ENCODE data around the gene F7.

F7 gene

GRCh38 chr13:113112893-113113845 is 7.6 kb downstream of the F7 start:
- H3K9ac ChIP-seq (ENCODE audit: low read length), result no peak overlapping the region
- no peaks in the 10 kb centered on the region for H3K36me3 ChIP-seq (ENCODE audit: control insufficient read depth in 1 of 2, insufficient read depth in 2 of 2, low read depth in 1 of 2, low read length in 2 of 2)
- H2AK5ac ChIP-seq (ENCODE audit: low read length, severe bottlenecking), result no peak overlapping the region
- no peak overlapping the region for H2BK120ac ChIP-seq (ENCODE audit: low read depth, low read length)
- H3K4me1 ChIP-seq (ENCODE audit: control insufficient read depth, insufficient read depth, low read depth, low read length), result peaks cover 10% of the 10 kb centered on the region
- no peak overlapping the region for H3K14ac ChIP-seq (ENCODE audit: low read length in 2 of 2)
- H2BK5ac ChIP-seq (ENCODE audit: low read depth, low read length, poor library complexity, severe bottlenecking), result no peak overlapping the region
- no peaks in the 10 kb centered on the region for H3K9me3 ChIP-seq (ENCODE audit: control insufficient read depth, low read length)
- peaks cover 29 to 64% of the 10 kb centered on the region in 2 experiments for H3K27me3 ChIP-seq (ENCODE audit: control insufficient read depth in 1 of 2, insufficient read depth in 1 of 2, low read length in 2 of 2)
- H3K4ac ChIP-seq (ENCODE audit: low read depth in 1 of 2, low read length in 2 of 2), result no peak overlapping the region
- no peak overlapping the region for H4K91ac ChIP-seq (ENCODE audit: low read length)
- H3K27ac ChIP-seq (ENCODE audit: low read length, poor library complexity, severe bottlenecking), result no peak overlapping the region
- H3K23ac ChIP-seq (ENCODE audit: low read length in 2 of 2), result no peak overlapping the region
- 83% methylated on average over 9 of the region's 9 CpGs for WGBS
- no peak for DNase-seq
- H2BK12ac ChIP-seq (ENCODE audit: low read length in 2 of 2), result no peak overlapping the region
- H2AFZ ChIP-seq (ENCODE audit: low read depth, low read length), result no peak overlapping the region
- H3K4me2 ChIP-seq (ENCODE audit: low read length, poor library complexity, severe bottlenecking), result no peak overlapping the region
- H2BK15ac ChIP-seq (ENCODE audit: low read depth, poor library complexity, severe bottlenecking), result no peak overlapping the region
- H3K4me3 ChIP-seq (ENCODE audit: insufficient read depth in 1 of 2, low read depth in 1 of 2, low read length in 2 of 2), result no peak overlapping the region
- H4K8ac ChIP-seq (ENCODE audit: low read length), result no peak overlapping the region
- no peaks in the 10 kb centered on the region for H3K79me1 ChIP-seq (replicated peaks; ENCODE audit: low read length, poor library complexity, severe bottlenecking)
- no peak overlapping the region for H3K18ac ChIP-seq (ENCODE audit: low read depth in 1 of 2, low read length in 2 of 2)

GRCh38 chr13:113113846-113114271 is 8.3 kb downstream of the F7 start:
- Histone ChIP-seq H3K79me1 (replicated peaks; ENCODE audit: low read length, poor library complexity, severe bottlenecking) (no peaks in the 10 kb centered on the region), H3K4me2 (ENCODE audit: low read length, poor library complexity, severe bottlenecking) (no peak overlapping the region), H4K8ac (ENCODE audit: low read length) (no peak overlapping the region), H3K4me3 (ENCODE audit: insufficient read depth in 1 of 2, low read depth in 1 of 2, low read length in 2 of 2) (no peak overlapping the region), H3K36me3 (ENCODE audit: control insufficient read depth in 1 of 2, insufficient read depth in 2 of 2, low read depth in 1 of 2, low read length in 2 of 2) (no peaks in the 10 kb centered on the region), H2AK5ac (ENCODE audit: low read length, severe bottlenecking) (no peak overlapping the region), H3K9ac (ENCODE audit: low read length) (no peak overlapping the region), H3K27ac (ENCODE audit: low read length, poor library complexity, severe bottlenecking) (no peak overlapping the region), H3K27me3 (ENCODE audit: control insufficient read depth in 1 of 2, insufficient read depth in 1 of 2, low read length in 2 of 2) (peaks cover 29 to 71% of the 10 kb centered on the region in 2 experiments), H4K91ac (ENCODE audit: low read length) (no peak overlapping the region), H3K18ac (ENCODE audit: low read depth in 1 of 2, low read length in 2 of 2) (no peak overlapping the region), H2AFZ (ENCODE audit: low read depth, low read length) (no peak overlapping the region), H2BK15ac (ENCODE audit: low read depth, poor library complexity, severe bottlenecking) (no peak overlapping the region), H3K9me3 (ENCODE audit: control insufficient read depth, low read length) (no peaks in the 10 kb centered on the region), H3K23ac (ENCODE audit: low read length in 2 of 2) (no peak overlapping the region), H2BK120ac (ENCODE audit: low read depth, low read length) (no peak overlapping the region), H3K4ac (ENCODE audit: low read depth in 1 of 2, low read length in 2 of 2) (no peak overlapping the region), H3K4me1 (ENCODE audit: control insufficient read depth, insufficient read depth, low read depth, low read length) (peaks cover 10% of the 10 kb centered on the region), H3K14ac (ENCODE audit: low read length in 2 of 2) (no peak overlapping the region), H2BK5ac (ENCODE audit: low read depth, low read length, poor library complexity, severe bottlenecking) (no peak overlapping the region), H2BK12ac (ENCODE audit: low read length in 2 of 2) (no peak overlapping the region)
- DNase-seq, result no peak
- 89% methylated on average over 8 of the region's 8 CpGs for WGBS

DNA sequence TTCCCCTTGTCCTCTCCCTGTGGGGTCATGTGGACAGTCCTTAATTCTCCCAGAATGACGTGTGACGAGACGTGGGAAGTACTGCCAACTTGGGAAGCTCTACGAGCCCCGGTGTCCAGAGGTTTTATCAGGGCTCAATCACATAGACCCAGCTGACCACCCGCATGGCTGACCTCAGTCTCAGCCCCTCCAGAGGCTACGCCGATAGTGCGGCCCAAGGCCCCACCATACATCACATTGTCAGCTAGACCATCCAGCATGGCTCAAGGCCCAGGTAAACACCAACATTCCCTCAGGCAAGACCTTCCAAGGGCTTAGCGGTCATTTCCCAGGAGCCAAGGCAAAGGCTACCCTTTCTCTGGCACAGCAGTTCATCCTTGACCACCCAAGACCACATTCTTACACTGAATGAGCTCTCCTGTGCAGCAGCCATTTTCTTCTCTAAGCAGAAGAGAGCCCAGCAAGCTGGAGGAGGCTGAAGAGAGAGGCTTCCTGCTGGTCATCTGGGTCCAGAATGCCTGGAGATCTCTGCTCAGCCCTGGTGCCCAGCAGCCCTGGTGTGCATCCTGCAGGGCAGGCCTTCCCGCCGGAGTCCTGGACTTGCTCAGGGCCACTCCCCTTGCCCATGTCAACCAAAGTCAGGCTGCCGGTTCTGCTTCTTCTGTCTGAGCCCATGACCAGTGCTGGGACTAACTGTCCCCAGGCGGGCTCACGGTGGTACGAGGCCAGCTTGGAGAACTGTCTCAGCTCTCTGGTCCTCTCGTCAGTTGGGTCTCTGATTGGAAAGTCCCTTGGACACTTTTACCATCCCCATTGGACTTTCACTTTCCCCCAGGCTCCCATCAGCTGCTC is 9.1 kb downstream of the F7 start:
- H3K18ac ChIP-seq (ENCODE audit: low read depth in 1 of 2, low read length in 2 of 2), result no peak overlapping the region
- no peak overlapping the region for H2BK15ac ChIP-seq (ENCODE audit: low read depth, poor library complexity, severe bottlenecking)
- no peak overlapping the region for H3K4me2 ChIP-seq (ENCODE audit: low read length, poor library complexity, severe bottlenecking)
- no peak overlapping the region for H3K4ac ChIP-seq (ENCODE audit: low read depth in 1 of 2, low read length in 2 of 2)
- no peak overlapping the region for H4K8ac ChIP-seq (ENCODE audit: low read length)
- no peak overlapping the region for H2AK5ac ChIP-seq (ENCODE audit: low read length, severe bottlenecking)
- 87% methylated on average over 17 of the region's 17 CpGs for WGBS
- no peak overlapping the region for H2BK12ac ChIP-seq (ENCODE audit: low read length in 2 of 2)
- H3K23ac ChIP-seq (ENCODE audit: low read length in 2 of 2), result no peak overlapping the region
- no peak overlapping the region for H3K14ac ChIP-seq (ENCODE audit: low read length in 2 of 2)
- H3K27me3 ChIP-seq (ENCODE audit: control insufficient read depth in 1 of 2, insufficient read depth in 1 of 2, low read length in 2 of 2), result peaks cover 29 to 74% of the 10 kb centered on the region in 2 experiments
- no peaks in the 10 kb centered on the region for H3K36me3 ChIP-seq (ENCODE audit: control insufficient read depth in 1 of 2, insufficient read depth in 2 of 2, low read depth in 1 of 2, low read length in 2 of 2)
- H3K9ac ChIP-seq (ENCODE audit: low read length), result no peak overlapping the region
- no peak overlapping the region for H4K91ac ChIP-seq (ENCODE audit: low read length)
- H3K27ac ChIP-seq (ENCODE audit: low read length, poor library complexity, severe bottlenecking), result no peak overlapping the region
- no peaks in the 10 kb centered on the region for H3K9me3 ChIP-seq (ENCODE audit: control insufficient read depth, low read length)
- H2BK120ac ChIP-seq (ENCODE audit: low read depth, low read length), result no peak overlapping the region
- no peaks in the 10 kb centered on the region for H3K79me1 ChIP-seq (replicated peaks; ENCODE audit: low read length, poor library complexity, severe bottlenecking)
- no peak for DNase-seq
- H2BK5ac ChIP-seq (ENCODE audit: low read depth, low read length, poor library complexity, severe bottlenecking), result no peak overlapping the region
- no peak overlapping the region for H2AFZ ChIP-seq (ENCODE audit: low read depth, low read length)
- peaks cover 10% of the 10 kb centered on the region for H3K4me1 ChIP-seq (ENCODE audit: control insufficient read depth, insufficient read depth, low read depth, low read length)
- H3K4me3 ChIP-seq (ENCODE audit: insufficient read depth in 1 of 2, low read depth in 1 of 2, low read length in 2 of 2), result no peak overlapping the region

All from mesenchymal stem cell (in vitro differentiated cells and primary cell).